ENCODE data around the gene SELENOM.

DNA sequence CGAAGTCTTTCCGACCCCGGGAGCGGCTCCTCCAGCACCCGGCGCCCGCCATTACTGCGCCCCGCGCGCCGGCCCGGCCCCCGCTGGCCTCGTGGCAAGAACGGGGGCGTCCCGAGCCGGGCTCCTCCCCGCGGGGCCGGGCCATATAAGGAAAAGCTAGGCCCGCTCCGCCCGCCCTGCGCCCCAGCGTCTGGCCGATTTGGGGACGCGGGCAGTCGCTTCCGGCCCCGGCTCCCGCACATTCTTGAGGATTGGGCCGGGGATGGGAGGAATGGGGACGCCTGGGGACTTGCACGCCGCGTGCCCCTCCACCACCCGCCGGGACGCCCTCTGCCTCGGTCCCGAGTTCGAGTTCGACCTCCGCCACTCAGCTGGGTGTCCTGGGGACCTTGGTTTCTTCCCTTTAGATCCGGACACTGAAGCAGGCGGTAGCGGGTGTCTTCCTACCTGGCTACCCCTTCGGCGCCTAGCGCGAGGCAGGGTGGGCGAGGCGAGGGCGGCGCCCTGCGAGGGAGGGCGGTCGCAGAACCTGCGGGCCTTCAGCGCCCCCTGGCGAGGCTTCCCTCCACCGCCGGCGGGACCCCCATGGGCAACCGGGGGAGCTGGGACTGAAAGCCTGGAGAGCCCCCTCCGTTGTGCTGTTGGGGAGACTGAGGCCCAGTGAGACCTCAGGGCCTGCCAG lies 22.4 kb downstream of the SELENOM start:
- TF ChIP-seq EZH2 (IDR thresholded peaks at IDR 0.05; ENCODE audit: borderline replicate concordance, low read depth, low read length, severe bottlenecking), result no peak
- TF ChIP-seq, protein P1, sequence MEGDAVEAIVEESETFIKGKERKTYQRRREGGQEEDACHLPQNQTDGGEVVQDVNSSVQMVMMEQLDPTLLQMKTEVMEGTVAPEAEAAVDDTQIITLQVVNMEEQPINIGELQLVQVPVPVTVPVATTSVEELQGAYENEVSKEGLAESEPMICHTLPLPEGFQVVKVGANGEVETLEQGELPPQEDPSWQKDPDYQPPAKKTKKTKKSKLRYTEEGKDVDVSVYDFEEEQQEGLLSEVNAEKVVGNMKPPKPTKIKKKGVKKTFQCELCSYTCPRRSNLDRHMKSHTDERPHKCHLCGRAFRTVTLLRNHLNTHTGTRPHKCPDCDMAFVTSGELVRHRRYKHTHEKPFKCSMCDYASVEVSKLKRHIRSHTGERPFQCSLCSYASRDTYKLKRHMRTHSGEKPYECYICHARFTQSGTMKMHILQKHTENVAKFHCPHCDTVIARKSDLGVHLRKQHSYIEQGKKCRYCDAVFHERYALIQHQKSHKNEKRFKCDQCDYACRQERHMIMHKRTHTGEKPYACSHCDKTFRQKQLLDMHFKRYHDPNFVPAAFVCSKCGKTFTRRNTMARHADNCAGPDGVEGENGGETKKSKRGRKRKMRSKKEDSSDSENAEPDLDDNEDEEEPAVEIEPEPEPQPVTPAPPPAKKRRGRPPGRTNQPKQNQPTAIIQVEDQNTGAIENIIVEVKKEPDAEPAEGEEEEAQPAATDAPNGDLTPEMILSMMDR (IDR thresholded peaks at IDR 0.05; ENCODE audit: borderline replicate concordance, extremely low read depth, low read length, poor library complexity, severe bottlenecking), result peak; percentile 94

Measured in DND-41 (cell line).